HAP-1 (cell line): ENCODE data around the gene SNAPC4.
"Not testable (repeated sequence)": the region's sequence is repeated elsewhere in the genome, so short reads cannot be mapped to it uniquely, and the experiment has no call there.

ENCODE experiments used
- DNase-seq, 2 experiments: peaks; one replicate each; pipeline ENCODE4 v3.0.0-alpha.2; 2016 to 2020; ENCODE audit warnings: low spot score in 2 of 2
- H3K27me3 ChIP-seq: fragments of 250-450 bp; sonication (Bioruptor Pico); 2 replicates; pipeline ENCODE4 v1.5.1; 2020; ENCODE audit warnings: low read depth, mild to moderate bottlenecking, moderate library complexity
- H3K36me3 ChIP-seq: fragments of 250-450 bp; sonication (Bioruptor Pico); replicated peaks from 2 replicates; pipeline ENCODE4 v1.5.1; 2020; ENCODE audit warnings: mild to moderate bottlenecking
- H3K4me1 ChIP-seq: fragments of 250-450 bp; sonication (Bioruptor Pico); 2 replicates; pipeline ENCODE4 v1.5.1; 2020; ENCODE audit warnings: mild to moderate bottlenecking
- H3K4me3 ChIP-seq: fragments of 250-450 bp; sonication (Bioruptor Pico); 2 replicates; pipeline ENCODE4 v1.5.1; 2020; ENCODE audit warnings: mild to moderate bottlenecking, moderate library complexity
- H3K9me3 ChIP-seq: fragments of 250-450 bp; sonication (Bioruptor Pico); 2 replicates; pipeline ENCODE4 v1.5.1; 2020; ENCODE audit warnings: mild to moderate bottlenecking, moderate library complexity
- in situ Hi-C: fragments of 300-500 bp; cut with MboI; formaldehyde crosslinking; loops from 3 replicates; pipeline ENCODE4 v1.14.3; 2020; ENCODE audit warnings: low sequenced_read_pairs, inconsistent platforms, mixed read lengths

Gene SNAPC4

GRCh38 chr9:136353088-136353487 is 46.9 kb downstream of the SNAPC4 start:
- in situ Hi-C loops: no loop called here
- H3K4me1 ChIP-seq: no peaks in the 10 kb centered on the region

GRCh38 chr9:136352682-136353081 is 47.3 kb downstream of the SNAPC4 start:
- Histone ChIP-seq H3K27me3 (no peaks in the 10 kb centered on the region), H3K36me3 (no peaks in the 10 kb centered on the region), H3K9me3 (no peaks in the 10 kb centered on the region), H3K4me3 (no peak overlapping the region), H3K4me1 (no peaks in the 10 kb centered on the region)
- in situ Hi-C loops: no loop called here
- no peak for DNase-seq

More at GRCh38 chr9:136353088-136353487, 46.9 kb downstream of the SNAPC4 start:
- Histone ChIP-seq H3K4me3 (no peak overlapping the region), H3K27me3 (no peaks in the 10 kb centered on the region), H3K36me3 (no peaks in the 10 kb centered on the region), H3K9me3 (no peaks in the 10 kb centered on the region)
- DNase-seq: no peak

- H3K4me1 ChIP-seq, H3K9me3 ChIP-seq, DNase-seq, H3K27me3 ChIP-seq, in situ Hi-C loops, H3K4me3 ChIP-seq, H3K36me3 ChIP-seq: not testable (repeated sequence)
These were observed 48.1 kb downstream of the SNAPC4 start for GRCh38 chr9:136351868-136352267.

GRCh38 chr9:136351252-136351800 is 48.6 kb downstream of the SNAPC4 start:
- Histone ChIP-seq H3K36me3 (no peaks in the 10 kb centered on the region), H3K4me3 (no peak overlapping the region), H3K27me3 (no peaks in the 10 kb centered on the region), H3K9me3 (no peaks in the 10 kb centered on the region), H3K4me1 (no peaks in the 10 kb centered on the region)
- in situ Hi-C loops: no loop called here
- DNase-seq: no peak
